Mucosa of descending colon (tissue), 3 donors: ENCODE data around the gene PET117. TPM values are rescaled to one million over a fixed set of nuclear protein-coding genes. Genes with fewer than 3 reads are reported as not detected.
"Not testable (repeated sequence)": the region's sequence is repeated elsewhere in the genome, so short reads cannot be mapped to it uniquely, and the experiment has no call there.

Experiments used
- ATAC-seq: fragments of 200-7000 bp; cut with Tn5 transposase; one replicate; pipeline ENCODE4 v1.9.1; 2020; ENCODE audit warnings: mild to moderate bottlenecking, moderate library complexity
- DNase-seq, 3 donors: peaks; one replicate each; pipeline ENCODE4 v3.0.0-alpha.2; 2020
- H3K36me3 ChIP-seq: fragments of 200-600 bp; one replicate; pipeline ENCODE4 v1.8.0; 2021; ENCODE audit warnings: low read depth, mild to moderate bottlenecking
- H3K4me1 ChIP-seq: fragments of 200-600 bp; one replicate; pipeline ENCODE4 v1.8.0; 2021; ENCODE audit warnings: low read depth, mild to moderate bottlenecking
- H3K4me3 ChIP-seq: fragments of 200-600 bp; one replicate; pipeline ENCODE4 v1.8.0; 2021; ENCODE audit warnings: mild to moderate bottlenecking
- H3K9me3 ChIP-seq: fragments of 200-600 bp; one replicate; pipeline ENCODE4 v1.8.0; 2021; ENCODE audit warnings: mild to moderate bottlenecking
- intact Hi-C, 2 donors: fragments of 100-400 bp; cut with DNase I in 1 of 2; cut with micrococcal nuclease in 1 of 2; formaldehyde crosslinking; loops; one replicate each; pipeline versions ENCODE4 v1.11.0 to v1.11.1; 2022; cut with DNase I, micrococcal nuclease
- total RNA-seq, 3 donors: library from RNA; stranded (reverse); fragmentation: NEBNext Ultra II Directional in 2 of 3; extraction: Animal tissue kit (Norgen Biotek cat#: 25700) in 2 of 3; gene quantifications; one replicate each; pipeline versions ENCODE4 v1.2.1 to v1.2.4, GENCODE V29; 2021 to 2023
- TF ChIP-seq, protein P1 (sequence below): fragments of 200-600 bp; IDR thresholded peaks from one replicate; pipeline ENCODE4 v1.8.0; 2022; ENCODE audit warnings: antibody characterized with exemption, mild to moderate bottlenecking
- donor health status: DM: no; HTN: no; CAD: no; lungs with moderate emphysema.
- donor health status: DM: no; HTN: no; CAD: no.
- donor health status: DM: no; HTN: yes; CAD: no.

Gene PET117
- total RNA-seq, 3 donors from 2014 or later: 13.6 to 25.6 (median 14.7) TPM

DNA sequence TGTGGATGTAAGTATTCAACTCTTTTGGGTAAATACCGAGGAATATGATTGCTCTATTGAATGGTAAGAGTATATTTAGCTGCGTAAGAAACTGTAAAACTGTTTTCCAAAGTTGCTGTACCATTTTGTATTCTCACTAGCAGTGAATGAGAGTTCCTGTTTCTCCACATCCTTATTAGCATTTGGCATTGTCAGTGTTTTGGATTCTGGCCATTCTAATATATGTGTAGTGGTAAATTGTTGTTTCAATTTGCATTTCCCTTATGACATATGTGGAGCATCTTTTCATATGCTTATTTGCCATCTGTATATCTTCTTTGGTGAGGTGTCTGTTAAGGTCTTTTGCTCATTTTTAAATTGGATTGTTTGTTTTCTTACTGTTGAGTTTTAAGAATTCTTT, 29.3 kb upstream of the PET117 start:
- no peaks in the 10 kb centered on the region for H3K36me3 ChIP-seq
- TF ChIP-seq, protein P1, sequence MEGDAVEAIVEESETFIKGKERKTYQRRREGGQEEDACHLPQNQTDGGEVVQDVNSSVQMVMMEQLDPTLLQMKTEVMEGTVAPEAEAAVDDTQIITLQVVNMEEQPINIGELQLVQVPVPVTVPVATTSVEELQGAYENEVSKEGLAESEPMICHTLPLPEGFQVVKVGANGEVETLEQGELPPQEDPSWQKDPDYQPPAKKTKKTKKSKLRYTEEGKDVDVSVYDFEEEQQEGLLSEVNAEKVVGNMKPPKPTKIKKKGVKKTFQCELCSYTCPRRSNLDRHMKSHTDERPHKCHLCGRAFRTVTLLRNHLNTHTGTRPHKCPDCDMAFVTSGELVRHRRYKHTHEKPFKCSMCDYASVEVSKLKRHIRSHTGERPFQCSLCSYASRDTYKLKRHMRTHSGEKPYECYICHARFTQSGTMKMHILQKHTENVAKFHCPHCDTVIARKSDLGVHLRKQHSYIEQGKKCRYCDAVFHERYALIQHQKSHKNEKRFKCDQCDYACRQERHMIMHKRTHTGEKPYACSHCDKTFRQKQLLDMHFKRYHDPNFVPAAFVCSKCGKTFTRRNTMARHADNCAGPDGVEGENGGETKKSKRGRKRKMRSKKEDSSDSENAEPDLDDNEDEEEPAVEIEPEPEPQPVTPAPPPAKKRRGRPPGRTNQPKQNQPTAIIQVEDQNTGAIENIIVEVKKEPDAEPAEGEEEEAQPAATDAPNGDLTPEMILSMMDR: no peak
- DNase-seq (no peak), ATAC-seq (no peak)
- no peak overlapping the region for H3K4me3 ChIP-seq
- peaks cover 5% of the 10 kb centered on the region for H3K4me1 ChIP-seq
- intact Hi-C loops: no loop called here
- no peaks in the 10 kb centered on the region for H3K9me3 ChIP-seq

DNA sequence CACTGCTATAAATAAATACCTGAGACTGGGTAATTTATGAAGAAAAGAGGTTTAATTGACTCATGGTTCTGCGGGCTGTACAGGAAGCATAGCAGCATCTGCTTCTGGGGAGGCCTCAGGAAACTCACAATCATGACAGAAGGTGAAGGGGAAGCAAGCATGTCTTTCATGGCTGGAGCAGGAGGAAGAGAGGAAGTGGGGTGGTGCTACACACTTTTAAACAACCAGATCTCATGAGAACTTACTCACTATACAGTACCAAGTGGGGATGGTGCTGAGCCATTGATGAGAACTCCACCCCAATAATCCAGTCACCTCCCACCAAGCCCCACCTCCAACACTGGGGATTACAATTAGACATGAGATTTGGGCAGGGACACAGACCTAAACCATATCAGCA, 9.1 kb upstream of the PET117 start:
- not testable (repeated sequence) for H3K4me3 ChIP-seq, DNase-seq, ATAC-seq

DNA sequence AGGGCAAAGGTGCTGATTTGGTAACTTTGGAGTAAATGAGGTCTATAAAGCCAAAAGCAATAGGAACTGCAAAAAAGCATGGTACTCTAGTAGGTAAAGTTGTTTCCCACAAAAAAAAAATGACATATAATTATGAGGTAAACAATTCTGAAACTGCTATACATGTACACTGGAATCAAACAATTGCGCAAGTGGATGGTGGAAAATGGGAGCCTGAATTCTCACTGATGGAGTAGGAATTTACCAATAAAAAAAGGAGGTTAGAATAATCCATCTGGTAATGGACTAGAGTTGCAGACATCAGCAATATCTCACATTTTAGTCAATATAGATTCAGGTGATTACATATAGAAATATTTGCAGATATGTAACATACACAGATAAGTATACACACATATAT, 5.0 kb upstream of the PET117 start:
- DNase-seq (no peak), ATAC-seq (no peak)
- TF ChIP-seq, protein P1: no peak
- Histone ChIP-seq H3K4me3 (no peak overlapping the region), H3K9me3 (no peaks in the 10 kb centered on the region), H3K4me1 (no peaks in the 10 kb centered on the region), H3K36me3 (no peaks in the 10 kb centered on the region)
- intact Hi-C loops: no loop called here

More for the DNA sequence above, 9.1 kb upstream of the PET117 start:
- H3K36me3 ChIP-seq, H3K4me1 ChIP-seq, intact Hi-C loops, H3K9me3 ChIP-seq: not testable (repeated sequence)

DNA sequence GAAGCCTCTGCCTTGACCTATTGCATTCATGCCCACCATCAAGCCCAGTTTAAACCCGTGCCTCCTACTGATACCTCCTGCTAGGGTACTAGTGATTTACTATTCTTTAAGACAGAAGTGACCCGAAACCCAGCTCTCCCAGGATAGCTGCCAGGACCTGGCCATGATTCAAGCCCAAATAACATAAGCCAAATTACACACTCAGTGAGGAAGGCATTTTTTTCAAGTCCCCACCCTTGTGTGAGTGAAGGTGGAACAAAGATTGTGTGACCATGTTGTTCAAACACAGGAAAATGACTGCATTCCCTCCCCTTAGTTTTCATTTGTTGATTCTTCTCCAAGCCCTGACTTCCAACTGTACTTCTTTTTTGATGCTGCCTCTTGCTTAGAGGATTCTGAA, 3.7 kb upstream of the PET117 start:
- no peak overlapping the region for H3K4me3 ChIP-seq
- H3K36me3 ChIP-seq: no peaks in the 10 kb centered on the region
- intact Hi-C loops: no loop called here
- no peaks in the 10 kb centered on the region for H3K9me3 ChIP-seq
- TF ChIP-seq, protein P1: no peak
- peaks cover 2% of the 10 kb centered on the region for H3K4me1 ChIP-seq
- ATAC-seq (peak; percentile 22), DNase-seq (peak in 1 of 3 donors; percentile 51)

DNA sequence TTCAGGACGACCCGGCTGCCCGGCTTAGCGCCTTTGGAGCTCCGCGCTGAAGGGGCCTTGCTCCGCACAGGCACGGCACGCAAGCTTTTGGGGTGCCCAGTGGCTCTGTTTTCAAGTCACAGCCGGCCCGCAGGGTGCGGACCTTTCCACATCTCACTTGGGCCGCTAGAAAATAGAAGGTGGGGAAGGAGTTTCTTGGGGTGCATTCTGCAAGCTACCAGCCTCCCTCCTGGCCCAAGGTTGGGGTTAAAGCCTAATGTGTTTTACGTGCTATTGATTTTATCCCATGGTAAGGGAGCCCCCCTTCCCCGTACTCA, 561 bp downstream of the PET117 start:
- Histone ChIP-seq H3K36me3 (no peaks in the 10 kb centered on the region), H3K9me3 (no peaks in the 10 kb centered on the region), H3K4me3 (peak overlapping the region; percentile 60), H3K4me1 (peaks cover 6% of the 10 kb centered on the region)
- DNase-seq (no peak), ATAC-seq (peak; percentile 57)
- intact Hi-C loops: no loop called here
- TF ChIP-seq, protein P1: no peak

DNA sequence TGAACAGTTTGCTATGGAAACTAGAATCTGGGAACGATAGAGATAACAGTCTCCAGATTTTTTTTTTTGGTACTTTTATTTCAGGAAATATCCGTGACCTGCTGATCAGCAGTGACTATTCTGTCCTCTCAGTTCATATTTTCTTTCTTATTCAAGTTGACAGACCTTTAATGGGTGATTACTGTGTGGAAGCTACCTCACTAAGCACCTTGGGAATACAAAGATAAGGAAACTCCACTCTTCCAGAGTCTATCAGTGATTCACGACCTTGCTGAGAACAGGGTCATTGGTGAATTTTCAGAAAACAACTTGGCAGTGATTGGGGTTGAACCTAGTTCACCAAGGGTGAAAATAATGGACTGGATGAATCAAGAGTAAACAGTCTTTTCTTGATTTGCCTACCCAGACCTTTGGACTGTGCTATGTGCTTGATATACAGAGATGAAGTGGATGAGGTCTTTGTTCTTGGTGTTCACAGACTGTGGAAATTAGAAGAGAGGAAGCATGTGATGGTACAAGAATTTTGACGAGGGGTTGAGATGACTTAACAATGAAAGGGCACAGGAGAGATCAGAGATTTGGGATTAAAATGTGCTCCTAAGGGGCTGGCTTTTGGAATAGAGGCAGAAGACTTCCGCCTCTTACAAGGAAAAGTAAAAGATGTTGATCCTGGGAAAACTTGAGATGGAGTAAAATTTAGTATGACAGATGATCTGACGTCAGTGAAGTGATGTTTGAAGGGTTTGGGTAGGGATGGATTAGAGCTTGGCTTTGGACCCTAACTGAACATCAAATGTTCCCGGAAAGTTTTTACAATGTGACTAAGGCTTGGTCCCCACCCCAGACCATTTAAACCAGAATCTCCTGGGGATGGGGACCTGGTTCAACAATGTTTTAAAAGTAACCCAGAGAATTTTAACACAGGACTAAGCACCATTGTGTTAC, 1.2 kb downstream of the PET117 start:
- peak overlapping the region; percentile 60 for H3K4me3 ChIP-seq
- H3K36me3 ChIP-seq: no peaks in the 10 kb centered on the region
- ATAC-seq: peak; percentile 50
- intact Hi-C loops: no loop called here
- DNase-seq: peak in 1 of 3 donors; percentile 31
- peaks cover 6% of the 10 kb centered on the region for H3K4me1 ChIP-seq
- no peaks in the 10 kb centered on the region for H3K9me3 ChIP-seq
- TF ChIP-seq, protein P1: no peak
